ENCODE data around the gene EIF1AD. TPM values are rescaled to one million over a fixed set of nuclear protein-coding genes. Genes with fewer than 3 reads are reported as not detected.
A peak's percentile ranks its signal among the peaks of the same experiment; 100 is the strongest.
"Not testable (repeated sequence)": the region's sequence is repeated elsewhere in the genome, so short reads cannot be mapped to it uniquely, and the experiment has no call there.

The EIF1AD gene
- total RNA-seq, 4 donors from 2014 or later, result 29.3 to 35.0 (median 30.7) TPM

- peaks cover 0 to 9% (median 0%) of the 10 kb centered on the region in 3 donors for H3K4me1 ChIP-seq
- H3K9me3 ChIP-seq, result no peaks in the 10 kb centered on the region
- ATAC-seq, result no peak
- TF ChIP-seq POLR2AphosphoS5 (IDR thresholded peaks at IDR 0.05) (no peak), EP300 (IDR thresholded peaks at IDR 0.05) (no peak), POLR2A (IDR thresholded peaks at IDR 0.05) (no peak)
- TF ChIP-seq, protein P1, sequence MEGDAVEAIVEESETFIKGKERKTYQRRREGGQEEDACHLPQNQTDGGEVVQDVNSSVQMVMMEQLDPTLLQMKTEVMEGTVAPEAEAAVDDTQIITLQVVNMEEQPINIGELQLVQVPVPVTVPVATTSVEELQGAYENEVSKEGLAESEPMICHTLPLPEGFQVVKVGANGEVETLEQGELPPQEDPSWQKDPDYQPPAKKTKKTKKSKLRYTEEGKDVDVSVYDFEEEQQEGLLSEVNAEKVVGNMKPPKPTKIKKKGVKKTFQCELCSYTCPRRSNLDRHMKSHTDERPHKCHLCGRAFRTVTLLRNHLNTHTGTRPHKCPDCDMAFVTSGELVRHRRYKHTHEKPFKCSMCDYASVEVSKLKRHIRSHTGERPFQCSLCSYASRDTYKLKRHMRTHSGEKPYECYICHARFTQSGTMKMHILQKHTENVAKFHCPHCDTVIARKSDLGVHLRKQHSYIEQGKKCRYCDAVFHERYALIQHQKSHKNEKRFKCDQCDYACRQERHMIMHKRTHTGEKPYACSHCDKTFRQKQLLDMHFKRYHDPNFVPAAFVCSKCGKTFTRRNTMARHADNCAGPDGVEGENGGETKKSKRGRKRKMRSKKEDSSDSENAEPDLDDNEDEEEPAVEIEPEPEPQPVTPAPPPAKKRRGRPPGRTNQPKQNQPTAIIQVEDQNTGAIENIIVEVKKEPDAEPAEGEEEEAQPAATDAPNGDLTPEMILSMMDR (IDR thresholded peaks at IDR 0.05), result no peak
- no peaks in the 10 kb centered on the region for H3K36me3 ChIP-seq
- H3K27ac ChIP-seq, result no peak overlapping the region
- no peak overlapping the region for H3K4me3 ChIP-seq
- H3K27me3 ChIP-seq, result peaks cover 40% of the 10 kb centered on the region
- whole genome bisulfite sequencing, 2 donors (ENCODE audit: low coverage in 1 of 2), result no CpG with 5 or more reads among the region's 12 CpGs
Observed at GRCh38 chr11:66012946-66013761, 11.2 kb upstream of the EIF1AD start.

- Histone ChIP-seq H3K4me3 (peak overlapping the region in 1 of 2 donors; percentile 36), H3K4me1 (peaks cover 0 to 9% (median 0%) of the 10 kb centered on the region in 3 donors), H3K27me3 (peaks cover 40% of the 10 kb centered on the region), H3K27ac (no peak overlapping the region), H3K9me3 (no peaks in the 10 kb centered on the region), H3K36me3 (no peaks in the 10 kb centered on the region)
- TF ChIP-seq POLR2A (IDR thresholded peaks at IDR 0.05) (no peak), EP300 (IDR thresholded peaks at IDR 0.05) (no peak), POLR2AphosphoS5 (IDR thresholded peaks at IDR 0.05) (no peak)
- TF ChIP-seq, protein P1 (IDR thresholded peaks at IDR 0.05), result no peak
- no peak for ATAC-seq
- 31% methylated on average over 3 of the region's 12 CpGs; no CpG with 5 or more reads in 1 of the 2 donors for WGBS, 2 donors (ENCODE audit: low coverage in 1 of 2)
Observed at GRCh38 chr11:66012371-66012945, 10.5 kb upstream of the EIF1AD start.

GRCh38 chr11:66011785-66012303 lies 9.9 kb upstream of the EIF1AD start, which contains the start of gene CST6:
Gene CST6, plus strand, starts transcription at chr11:66012008. Its CDS starts 37 bp downstream, at chr11:66012045.
- TF ChIP-seq EP300 (IDR thresholded peaks at IDR 0.05) (no peak), POLR2A (IDR thresholded peaks at IDR 0.05) (no peak), POLR2AphosphoS5 (IDR thresholded peaks at IDR 0.05) (no peak)
- TF ChIP-seq, protein P1 (IDR thresholded peaks at IDR 0.05), result no peak
- peak; percentile 11 for ATAC-seq
- WGBS, 2 donors (ENCODE audit: low coverage in 1 of 2), result 10% methylated on average over 6 of the region's 61 CpGs; no CpG with 5 or more reads in 1 of the 2 donors
- Histone ChIP-seq H3K9me3 (no peaks in the 10 kb centered on the region), H3K4me3 (peak within 1 kb of the TSS in 1 of 2 donors; percentile 36), H3K4me1 (peaks cover 0 to 9% (median 0%) of the 10 kb centered on the region in 3 donors), H3K27ac (peak within 1 kb of the TSS in 1 of 4 donors; percentile 26), H3K27me3 (peaks cover 40% of the 10 kb centered on the region), H3K36me3 (no peaks in the 10 kb centered on the region)

- H3K4me1 ChIP-seq, result peaks cover 0 to 9% (median 0%) of the 10 kb centered on the region in 3 donors
Observed at GRCh38 chr11:66011239-66011784, 9.4 kb upstream of the EIF1AD start.

GRCh38 chr11:66010036-66010435 lies 8.1 kb upstream of the EIF1AD start:
- not testable (repeated sequence) for ATAC-seq, H3K9me3 ChIP-seq, H3K27ac ChIP-seq, H3K4me3 ChIP-seq, H3K4me1 ChIP-seq, H3K36me3 ChIP-seq
- WGBS, 2 donors (ENCODE audit: low coverage in 1 of 2), result 43 to 60% methylated on average over 1 to 4 of the region's 4 CpGs
- peaks cover 34% of the 10 kb centered on the region for H3K27me3 ChIP-seq

More at GRCh38 chr11:66011239-66011784, 9.4 kb upstream of the EIF1AD start:
- no peaks in the 10 kb centered on the region for H3K9me3 ChIP-seq
- H3K36me3 ChIP-seq, result no peaks in the 10 kb centered on the region
- H3K27me3 ChIP-seq, result peaks cover 40% of the 10 kb centered on the region
- no peak overlapping the region for H3K4me3 ChIP-seq
- no peak overlapping the region for H3K27ac ChIP-seq
- no peak for ATAC-seq
- TF ChIP-seq EP300 (IDR thresholded peaks at IDR 0.05) (no peak), POLR2A (IDR thresholded peaks at IDR 0.05) (no peak)
- TF ChIP-seq, protein P1 (IDR thresholded peaks at IDR 0.05), result no peak
- WGBS, 2 donors (ENCODE audit: low coverage in 1 of 2), result 33% methylated on average over 1 of the region's 14 CpGs; no CpG with 5 or more reads in 1 of the 2 donors
